PC-9 (cell line): Measurements from ENCODE around the gene DCN. TPM values are rescaled to one million over a fixed set of nuclear protein-coding genes. Genes with fewer than 3 reads are reported as not detected.

ENCODE experiments used
- BruUV-seq: library from RNA; stranded (reverse); fragments of 400-500 nt; replicated peaks from 2 replicates; lab custom pipeline; 2021; lab: Mats Ljungman, UMichigan
- CTCF ChIA-PET: fragments of 300-600 bp; sonication (Branson Sonifier 250); formaldehyde crosslinking; loops from one replicate; lab custom pipeline; 2022; ENCODE audit warnings: antibody characterized with exemption; lab: Charles Lee
- POLR2A ChIA-PET: fragments of 300-600 bp; sonication (Branson Sonifier 250); formaldehyde crosslinking; loops from one replicate; lab custom pipeline; 2022; ENCODE audit warnings: antibody characterized with exemption; ENCODE audit not compliant: unreplicated experiment; lab: Charles Lee
- DNase-seq, 2 experiments: peaks; one replicate each; pipeline versions ENCODE4 v3.0.0 to v3.0.0-alpha.2; 2015 to 2022; ENCODE audit warnings: mixed read lengths in 1 of 2
- H2AFZ ChIP-seq: fragments of 200-600 bp; sonication (generic); 2 replicates; pipeline ENCODE4 v1.8.1; 2017; ENCODE audit warnings: antibody characterized with exemption
- H3F3A ChIP-seq: fragments of 200-600 bp; sonication (generic); 2 replicates; pipeline ENCODE4 v1.8.1; 2017; ENCODE audit warnings: antibody characterized with exemption, mild to moderate bottlenecking, low read depth; ENCODE audit not compliant: insufficient read depth
- H3K27ac ChIP-seq: fragments of 200-600 bp; sonication (generic); 2 replicates; pipeline ENCODE4 v1.6.1; 2016; ENCODE audit warnings: mixed run types
- H3K27me3 ChIP-seq: fragments of 200-600 bp; sonication (generic); 2 replicates; pipeline ENCODE4 v1.6.1; 2016; ENCODE audit warnings: low read depth, mixed run types; ENCODE audit not compliant: insufficient read depth
- H3K36me3 ChIP-seq: fragments of 200-600 bp; sonication (generic); 2 replicates; pipeline ENCODE4 v1.6.1; 2016; ENCODE audit warnings: low read depth, mixed run types
- H3K4me1 ChIP-seq: fragments of 200-600 bp; sonication (generic); replicated peaks from 2 replicates; pipeline ENCODE4 v1.6.1; 2016; ENCODE audit warnings: mixed run types; ENCODE audit not compliant: insufficient read depth
- H3K4me2 ChIP-seq: fragments of 200-600 bp; sonication (generic); 2 replicates; pipeline ENCODE4 v1.6.1; 2017; ENCODE audit warnings: mixed run types
- H3K4me3 ChIP-seq: fragments of 200-600 bp; sonication (generic); 2 replicates; pipeline ENCODE4 v1.6.1; 2016; ENCODE audit warnings: mixed run types
- H3K79me2 ChIP-seq: fragments of 200-600 bp; sonication (generic); 2 replicates; pipeline ENCODE4 v1.6.1; 2017; ENCODE audit warnings: low read depth, mixed run types
- H3K9me2 ChIP-seq: fragments of 200-600 bp; sonication (generic); 2 replicates; pipeline ENCODE4 v1.8.1; 2017; ENCODE audit warnings: mild to moderate bottlenecking; ENCODE audit not compliant: insufficient read depth
- H3K9me3 ChIP-seq: fragments of 200-600 bp; sonication (generic); 2 replicates; pipeline ENCODE4 v1.8.1; 2016; ENCODE audit warnings: low read depth; ENCODE audit not compliant: insufficient read depth
- H4K20me1 ChIP-seq: fragments of 200-600 bp; sonication (generic); 2 replicates; pipeline ENCODE4 v1.8.1; 2017; ENCODE audit not compliant: insufficient read depth
- EZH2 ChIP-seq: fragments of 200-600 bp; sonication (generic); IDR thresholded peaks from 2 replicates; pipeline ENCODE4 v1.8.0; 2017; ENCODE audit warnings: antibody characterized with exemption, low read depth
- intact Hi-C: fragments of 100-400 bp; cut with micrococcal nuclease; formaldehyde crosslinking; loops from one replicate; pipeline ENCODE4 v1.10.0; 2022; ENCODE audit not compliant: unreplicated experiment
- total RNA-seq: library from RNA; stranded (reverse); gene quantifications from 2 replicates; pipeline ENCODE4 v1.2.3, GENCODE V29; 2021
- TF ChIP-seq, protein P1 (sequence below): fragments of 200-600 bp; sonication (generic); conservative IDR thresholded peaks from 2 replicates; pipeline ENCODE4 v1.6.1; 2017; ENCODE audit warnings: mixed run types, antibody characterized with exemption, mild to moderate bottlenecking, moderate library complexity

DCN gene
- total RNA-seq, 1 experiment from 2014 or later = not detected

- Histone ChIP-seq H3K4me2 (no peak overlapping the region), H3K79me2 (no peaks in the 10 kb centered on the region), H3K36me3 (no peaks in the 10 kb centered on the region), H3K4me3 (no peak overlapping the region), H2AFZ (0 out of 2 replicates have a peak overlapping the region, but pooled peaks have one; percentile 34), H3K27ac (no peak overlapping the region), H3K4me1 (no peaks in the 10 kb centered on the region), H3K27me3 (no peaks in the 10 kb centered on the region), H4K20me1 (no peaks in the 10 kb centered on the region), H3F3A (no peaks in the 10 kb centered on the region), H3K9me2 (no peaks in the 10 kb centered on the region), H3K9me3 (no peaks in the 10 kb centered on the region)
- POLR2A ChIA-PET = no interaction called here
- no peak for DNase-seq
- BruUV-seq = no TSS peak
- CTCF ChIA-PET = no interaction called here
- no peak for TF ChIP-seq EZH2
- TF ChIP-seq, protein P1, sequence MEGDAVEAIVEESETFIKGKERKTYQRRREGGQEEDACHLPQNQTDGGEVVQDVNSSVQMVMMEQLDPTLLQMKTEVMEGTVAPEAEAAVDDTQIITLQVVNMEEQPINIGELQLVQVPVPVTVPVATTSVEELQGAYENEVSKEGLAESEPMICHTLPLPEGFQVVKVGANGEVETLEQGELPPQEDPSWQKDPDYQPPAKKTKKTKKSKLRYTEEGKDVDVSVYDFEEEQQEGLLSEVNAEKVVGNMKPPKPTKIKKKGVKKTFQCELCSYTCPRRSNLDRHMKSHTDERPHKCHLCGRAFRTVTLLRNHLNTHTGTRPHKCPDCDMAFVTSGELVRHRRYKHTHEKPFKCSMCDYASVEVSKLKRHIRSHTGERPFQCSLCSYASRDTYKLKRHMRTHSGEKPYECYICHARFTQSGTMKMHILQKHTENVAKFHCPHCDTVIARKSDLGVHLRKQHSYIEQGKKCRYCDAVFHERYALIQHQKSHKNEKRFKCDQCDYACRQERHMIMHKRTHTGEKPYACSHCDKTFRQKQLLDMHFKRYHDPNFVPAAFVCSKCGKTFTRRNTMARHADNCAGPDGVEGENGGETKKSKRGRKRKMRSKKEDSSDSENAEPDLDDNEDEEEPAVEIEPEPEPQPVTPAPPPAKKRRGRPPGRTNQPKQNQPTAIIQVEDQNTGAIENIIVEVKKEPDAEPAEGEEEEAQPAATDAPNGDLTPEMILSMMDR = no peak
- intact Hi-C loops = no loop called here
Measured at GRCh38 chr12:91142221-91142631, 40.4 kb downstream of the DCN start.

DNA sequence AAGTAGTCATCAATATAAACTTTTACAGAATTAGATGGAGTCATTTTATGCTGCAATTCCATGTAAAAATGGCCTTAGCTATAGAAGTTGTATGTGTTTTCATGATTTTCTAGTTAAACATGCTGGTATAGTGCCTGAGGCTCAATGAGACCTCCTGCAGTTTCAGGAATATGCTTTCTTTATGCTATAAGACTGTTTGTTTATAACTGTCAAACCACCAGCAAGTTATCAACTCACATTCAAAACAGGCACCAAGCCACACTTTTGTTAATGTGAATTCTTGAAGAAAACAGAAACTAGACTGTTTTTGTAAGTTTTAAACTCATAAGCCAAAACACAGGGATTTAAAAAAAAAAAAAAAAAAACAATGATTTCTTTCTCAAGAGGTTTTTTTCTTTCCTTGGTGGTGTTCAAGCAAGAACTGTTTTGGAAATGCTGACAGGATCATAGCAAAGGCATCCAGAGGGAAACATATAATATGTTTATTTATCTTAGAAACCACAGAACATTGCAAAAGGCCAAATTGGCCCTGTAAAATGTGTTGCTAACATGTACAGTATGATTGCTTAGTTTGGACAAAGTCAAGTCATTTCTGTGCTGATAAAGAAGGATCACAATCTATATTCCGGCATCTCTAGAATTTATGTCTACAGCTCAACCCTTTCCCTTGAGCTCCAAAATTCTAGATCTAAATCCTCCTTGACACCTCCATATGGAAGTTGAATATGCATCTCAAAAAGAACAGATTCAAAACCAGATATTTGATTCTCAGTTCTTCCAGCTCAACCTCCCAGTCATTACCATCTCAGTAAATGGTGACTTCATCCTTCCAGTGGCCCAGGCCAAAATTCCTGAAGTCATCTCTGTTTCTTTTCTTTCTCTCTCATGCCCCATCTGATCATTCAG lies 42.3 kb downstream of the DCN start:
- no peaks in the 10 kb centered on the region for H3K27me3 ChIP-seq
- H3K4me3 ChIP-seq = no peak overlapping the region
- TF ChIP-seq, protein P1 = no peak
- intact Hi-C loops = no loop called here
- no peaks in the 10 kb centered on the region for H3K4me1 ChIP-seq
- ChIA-PET POLR2A (no interaction called here), CTCF (no interaction called here)
- no peak overlapping the region for H2AFZ ChIP-seq
- H3K27ac ChIP-seq = no peak overlapping the region
- H3K79me2 ChIP-seq = no peaks in the 10 kb centered on the region
- H4K20me1 ChIP-seq = no peaks in the 10 kb centered on the region
- no peak overlapping the region for H3K4me2 ChIP-seq
- no TSS peak for BruUV-seq
- H3K9me3 ChIP-seq = no peaks in the 10 kb centered on the region
- H3K36me3 ChIP-seq = no peaks in the 10 kb centered on the region
- no peak for DNase-seq
- H3K9me2 ChIP-seq = no peaks in the 10 kb centered on the region
- no peaks in the 10 kb centered on the region for H3F3A ChIP-seq

- Histone ChIP-seq H3K4me2 (no peak overlapping the region), H3K9me3 (no peaks in the 10 kb centered on the region), H3K4me1 (no peaks in the 10 kb centered on the region), H3K36me3 (no peaks in the 10 kb centered on the region), H2AFZ (no peak overlapping the region; the same call in 1 of the 2 replicates), H3K27me3 (no peaks in the 10 kb centered on the region), H3K4me3 (no peak overlapping the region), H3K9me2 (no peaks in the 10 kb centered on the region), H4K20me1 (no peaks in the 10 kb centered on the region), H3F3A (no peaks in the 10 kb centered on the region), H3K79me2 (no peaks in the 10 kb centered on the region), H3K27ac (no peak overlapping the region)
- intact Hi-C loops = no loop called here
- POLR2A ChIA-PET = no interaction called here
- CTCF ChIA-PET = no interaction called here
- no TSS peak for BruUV-seq
- no peak for TF ChIP-seq EZH2
- TF ChIP-seq, protein P1 = no peak
- no peak for DNase-seq
Measured at GRCh38 chr12:91139286-91139685, 43.3 kb downstream of the DCN start.
